NK-92 (cell line): ENCODE data around the gene ARHGEF4.

ENCODE experiments used
- DNase-seq: peaks from one replicate; lab custom pipeline; 2025; ENCODE audit not compliant: unreplicated experiment; lab: John Stamatoyannopoulos, UW

The ARHGEF4 gene

GRCh38 chr2:130836501-130837174, at the start of gene ARHGEF4:
Gene ARHGEF4 (plus strand): TSS chr2:130836914. CDS start chr2:130836954, 40 bp downstream.
- no peak for DNase-seq

- no peak for DNase-seq
Observed at GRCh38 chr2:130787841-130788240, 48.9 kb upstream of the ARHGEF4 start.

GRCh38 chr2:130790312-130790711, 46.4 kb upstream of the ARHGEF4 start:
- no peak for DNase-seq

- DNase-seq = no peak
Observed at GRCh38 chr2:130790804-130791616, 45.7 kb upstream of the ARHGEF4 start.

GRCh38 chr2:130791617-130791939, 45.1 kb upstream of the ARHGEF4 start:
- no peak for DNase-seq

GRCh38 chr2:130795431-130795830, 41.3 kb upstream of the ARHGEF4 start:
- DNase-seq = no peak

- DNase-seq = no peak
Observed at GRCh38 chr2:130796290-130796689, 40.4 kb upstream of the ARHGEF4 start.

- peak; percentile 44 for DNase-seq
Observed at GRCh38 chr2:130797493-130798435, 39.0 kb upstream of the ARHGEF4 start.

GRCh38 chr2:130798472-130799218, 38.1 kb upstream of the ARHGEF4 start:
- DNase-seq = no peak

- DNase-seq = no peak
Observed at GRCh38 chr2:130799295-130799694, 37.4 kb upstream of the ARHGEF4 start.

GRCh38 chr2:130805613-130806012, 31.1 kb upstream of the ARHGEF4 start:
- no peak for DNase-seq

- DNase-seq = no peak
Observed at GRCh38 chr2:130806370-130806769, 30.3 kb upstream of the ARHGEF4 start.

GRCh38 chr2:130807659-130808385, 28.9 kb upstream of the ARHGEF4 start:
- no peak for DNase-seq

- no peak for DNase-seq
Observed at GRCh38 chr2:130808482-130809268, 28.0 kb upstream of the ARHGEF4 start.

GRCh38 chr2:130810490-130810889, 26.2 kb upstream of the ARHGEF4 start:
- DNase-seq = no peak

- no peak for DNase-seq
Observed at GRCh38 chr2:130813722-130814121, 23.0 kb upstream of the ARHGEF4 start.

GRCh38 chr2:130814931-130815680, 21.6 kb upstream of the ARHGEF4 start:
- DNase-seq = no peak

GRCh38 chr2:130818809-130819208, 17.9 kb upstream of the ARHGEF4 start:
- no peak for DNase-seq

- DNase-seq = no peak
Observed at GRCh38 chr2:130819226-130819607, 17.5 kb upstream of the ARHGEF4 start.
